ENCODE results near the gene TNFRSF25.
"Not testable (repeated sequence)": the region's sequence is repeated elsewhere in the genome, so short reads cannot be mapped to it uniquely, and the experiment has no call there.

The TNFRSF25 gene

DNA sequence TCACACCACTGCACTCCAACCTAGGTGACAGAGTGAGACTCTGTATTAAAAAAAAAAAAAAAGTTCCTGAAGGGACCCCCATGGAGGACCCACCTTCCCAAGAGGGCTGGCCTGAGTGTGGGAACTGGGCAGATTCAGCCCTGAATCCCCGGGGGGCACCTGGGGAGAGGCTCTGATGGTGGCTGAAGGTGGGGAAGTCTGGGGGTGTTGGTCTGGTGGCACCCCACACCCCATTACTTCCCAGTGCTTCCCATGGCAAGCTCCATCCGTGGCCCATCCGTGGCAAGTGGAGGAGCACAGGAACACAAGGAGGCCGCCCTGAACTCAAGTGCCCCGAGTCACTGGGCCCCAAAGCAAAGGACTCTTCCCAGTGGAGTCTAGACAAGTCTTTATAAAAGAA lies 778 bp upstream of the TNFRSF25 start:
- DNase-seq = no peak

DNA sequence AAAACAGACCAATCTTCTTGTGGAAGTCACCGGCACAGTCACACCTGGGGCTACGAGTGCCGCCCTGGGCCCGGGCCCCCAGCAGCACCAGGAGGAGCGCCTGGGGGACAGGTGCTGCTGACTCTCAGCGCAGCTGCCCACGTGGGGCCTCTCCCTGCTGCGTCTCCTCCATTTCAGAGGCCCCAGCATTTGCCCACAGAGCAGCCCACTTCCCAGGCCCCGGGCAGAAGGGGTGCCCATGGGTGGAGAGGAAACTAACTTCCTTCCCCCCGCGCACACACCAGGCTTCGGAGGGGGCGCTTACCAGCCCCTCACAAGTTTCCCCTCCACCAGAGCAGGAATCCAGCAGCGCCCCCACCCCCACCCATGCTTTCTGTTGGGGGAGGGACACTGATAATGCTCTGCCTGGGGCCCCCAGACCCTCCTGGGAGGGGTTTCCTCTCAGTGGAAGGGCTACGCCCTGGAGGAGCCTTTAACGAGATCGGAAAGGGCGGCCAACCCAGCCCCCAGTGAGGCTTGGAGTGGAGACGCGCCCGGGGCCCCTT lies 440 bp downstream of the TNFRSF25 start:
- peak; percentile 53 for DNase-seq

DNA sequence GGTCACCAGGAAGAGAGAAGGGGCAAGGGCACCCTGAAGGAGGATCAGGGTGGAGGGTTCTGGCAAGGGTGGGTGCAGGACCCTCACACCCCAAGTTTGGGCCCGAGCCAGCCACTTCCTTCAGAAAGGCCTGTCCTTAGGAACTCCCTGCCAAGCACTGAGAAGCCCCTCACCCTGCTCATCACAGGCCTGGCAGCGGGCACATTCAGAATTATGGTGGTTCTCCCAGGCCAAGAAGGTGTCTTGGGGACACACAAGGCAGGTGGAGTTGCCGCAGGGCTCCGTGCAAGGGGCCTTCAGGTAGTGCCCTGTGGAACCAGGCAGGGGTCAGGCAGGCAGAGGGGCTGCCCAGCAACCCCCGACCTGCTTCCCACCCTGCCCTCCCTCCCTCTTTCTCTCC lies 1.1 kb downstream of the TNFRSF25 start:
- no peak for DNase-seq

DNA sequence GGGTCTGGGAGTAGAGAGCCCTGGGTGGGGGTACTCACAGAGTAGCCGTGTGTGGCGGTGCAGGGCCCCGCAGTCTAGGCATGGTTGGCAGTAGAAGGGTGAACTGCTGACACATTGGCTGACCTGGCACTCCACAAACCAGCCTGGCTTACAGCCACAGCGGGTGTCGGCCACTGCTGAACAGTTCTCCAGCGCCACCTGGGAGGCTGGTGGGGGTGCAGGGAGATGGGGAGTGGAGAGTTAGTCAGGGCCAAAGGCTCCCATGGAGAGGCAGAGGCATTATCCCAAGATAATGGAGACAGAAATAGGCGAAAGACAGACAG lies 1.5 kb downstream of the TNFRSF25 start:
- DNase-seq = no peak

DNA sequence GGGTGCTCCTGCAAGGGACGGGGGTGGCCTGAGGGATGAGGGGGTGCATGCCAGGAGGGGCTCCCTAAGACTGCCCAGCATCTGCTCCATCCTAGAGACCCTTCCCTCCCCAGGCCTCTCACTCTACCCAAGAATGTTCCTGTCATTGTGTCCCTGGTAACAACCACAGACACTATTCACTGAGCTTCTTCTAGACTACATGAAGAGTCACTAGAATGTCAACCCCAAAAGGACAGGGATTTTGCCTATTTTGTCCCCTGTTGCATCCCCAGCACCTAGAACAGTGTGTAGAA lies 2.9 kb downstream of the TNFRSF25 start:
- no peak for DNase-seq

DNA sequence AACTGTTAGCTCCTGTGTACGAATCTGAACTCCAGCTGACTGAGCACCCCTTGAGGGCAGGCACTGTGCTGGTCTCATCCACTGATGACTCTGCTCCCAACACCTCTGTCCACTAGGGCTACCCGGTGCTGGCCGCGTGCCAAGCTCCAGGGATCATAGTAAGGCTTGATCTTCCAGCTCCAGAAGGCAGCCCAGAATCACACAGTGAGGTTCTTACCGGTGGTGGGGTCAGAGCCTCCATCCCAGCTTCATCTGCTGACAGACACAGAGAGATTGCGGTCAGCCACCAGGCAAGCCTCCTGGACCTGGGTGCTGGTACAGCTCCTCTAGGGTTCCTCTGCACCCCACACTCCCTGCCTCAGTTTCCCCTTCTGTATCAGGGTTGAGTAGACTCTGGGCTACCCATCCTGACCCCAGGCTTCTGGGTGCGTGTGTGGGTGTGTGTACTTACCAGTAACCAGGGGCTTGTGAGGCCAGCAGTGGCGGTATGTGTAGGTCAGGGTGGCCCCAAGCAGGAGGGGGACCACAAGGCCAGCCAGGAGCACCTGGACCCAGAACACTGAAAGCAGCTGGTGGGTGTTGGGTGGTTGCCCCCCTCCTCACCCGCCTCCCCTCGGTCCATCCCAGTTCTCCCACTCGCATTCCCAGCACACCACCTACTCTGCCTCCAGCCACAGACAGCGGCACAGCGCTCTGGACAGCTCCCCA lies 3.4 kb downstream of the TNFRSF25 start:
- DNase-seq = no peak

DNA sequence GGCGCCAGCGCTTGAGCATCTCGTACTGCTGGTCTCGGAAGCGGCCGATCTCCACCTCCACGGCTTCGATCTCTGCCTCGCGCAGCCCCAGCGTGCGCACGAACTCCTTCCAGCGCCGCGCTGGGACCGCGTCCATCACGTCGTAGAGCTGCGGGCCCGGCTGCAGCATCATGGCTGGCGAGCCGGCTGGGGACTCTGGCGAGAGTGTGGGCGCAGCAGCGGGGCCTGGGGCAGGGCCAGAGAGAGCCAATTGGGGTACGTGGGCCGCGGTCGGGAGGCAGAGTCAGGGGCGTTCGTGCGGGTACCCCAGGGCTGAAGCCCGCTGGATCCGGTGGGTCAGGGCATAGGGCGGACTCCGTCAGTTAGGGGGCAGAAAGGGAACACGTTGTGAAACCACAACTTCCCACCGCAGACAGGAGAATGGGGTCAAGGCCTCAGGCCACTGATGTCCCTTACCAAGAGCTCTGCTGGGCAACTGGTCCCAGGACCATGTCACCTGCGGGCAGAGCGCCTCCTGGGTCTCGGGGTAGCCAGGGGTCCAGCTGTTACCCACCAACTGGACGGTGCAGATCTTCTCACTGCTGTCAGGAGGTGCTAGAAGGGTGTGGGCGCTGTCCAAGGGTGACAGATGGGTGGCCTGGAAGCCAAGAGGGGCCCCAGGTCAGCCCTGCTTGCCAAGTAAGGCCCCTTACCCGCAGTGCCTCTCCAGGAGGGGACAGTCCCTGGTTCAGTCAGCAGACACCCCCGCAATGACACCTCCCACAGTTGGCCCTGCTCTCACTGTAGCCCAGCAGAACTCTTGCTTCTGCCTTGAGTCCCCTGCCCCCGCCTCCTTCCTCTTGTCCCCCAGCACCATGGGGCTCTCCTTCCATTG lies 4.2 kb downstream of the TNFRSF25 start:
- DNase-seq = no peak

DNA sequence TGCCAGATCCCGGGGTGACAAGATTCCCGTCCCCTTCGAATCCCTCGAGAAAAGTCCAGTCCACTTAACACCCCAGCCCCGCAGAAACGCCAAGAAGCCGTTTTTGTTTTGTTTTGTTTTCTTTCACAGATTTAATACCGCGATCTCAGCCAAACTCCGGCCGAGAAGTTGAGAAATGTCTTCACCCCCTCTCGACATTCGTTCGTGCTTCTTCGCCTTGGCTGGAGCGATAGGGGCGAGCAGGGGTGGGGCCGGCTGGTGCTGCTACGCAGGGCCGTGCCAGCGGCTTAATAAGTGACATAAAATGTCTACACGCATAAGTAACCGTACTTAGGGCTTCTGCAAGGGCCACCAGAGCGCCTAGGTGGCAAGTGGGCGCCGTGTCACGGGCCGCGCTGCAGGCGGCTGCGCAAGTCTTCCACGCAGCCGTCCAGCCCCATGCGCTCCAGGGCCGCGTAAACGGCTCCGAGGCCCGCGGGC lies 4.9 kb downstream of the TNFRSF25 start:
- DNase-seq = no peak

DNA sequence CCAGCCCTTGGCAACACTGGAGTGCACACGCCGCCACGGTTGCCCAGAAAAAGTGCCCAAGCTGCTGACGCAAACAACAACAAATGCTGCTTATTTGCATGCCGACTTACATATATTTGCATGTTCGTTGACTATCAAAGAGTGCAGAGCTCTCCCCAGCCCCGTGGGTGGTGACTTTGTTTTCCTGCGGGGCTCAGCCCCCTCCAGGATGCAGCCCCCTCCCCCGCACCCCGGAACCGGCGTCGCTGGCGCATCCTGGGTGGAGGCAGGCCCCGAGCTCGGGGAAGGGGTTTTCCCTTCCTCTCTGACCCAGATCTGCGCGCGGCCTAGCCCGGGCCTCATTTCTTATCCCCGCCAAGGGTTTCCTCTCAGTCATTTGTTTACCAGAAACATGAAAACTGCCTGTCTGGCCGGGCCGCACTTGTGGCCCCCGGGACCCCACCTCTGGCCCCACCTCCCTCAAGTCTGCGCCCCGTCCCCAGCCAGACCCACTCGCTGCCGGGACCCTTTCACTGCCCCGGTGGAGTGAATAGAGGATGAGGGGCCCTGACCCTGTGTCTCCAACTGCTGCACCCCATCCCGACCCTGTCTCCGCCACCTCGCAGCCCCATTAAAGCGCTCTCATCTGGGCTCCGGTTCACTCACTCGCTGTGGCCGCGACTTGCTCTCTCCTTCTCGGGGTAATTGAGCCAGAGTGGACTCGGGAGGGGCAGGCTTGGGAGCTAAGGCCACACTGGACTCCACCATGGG lies 5.5 kb downstream of the TNFRSF25 start:
- DNase-seq = peak; percentile 91

DNA sequence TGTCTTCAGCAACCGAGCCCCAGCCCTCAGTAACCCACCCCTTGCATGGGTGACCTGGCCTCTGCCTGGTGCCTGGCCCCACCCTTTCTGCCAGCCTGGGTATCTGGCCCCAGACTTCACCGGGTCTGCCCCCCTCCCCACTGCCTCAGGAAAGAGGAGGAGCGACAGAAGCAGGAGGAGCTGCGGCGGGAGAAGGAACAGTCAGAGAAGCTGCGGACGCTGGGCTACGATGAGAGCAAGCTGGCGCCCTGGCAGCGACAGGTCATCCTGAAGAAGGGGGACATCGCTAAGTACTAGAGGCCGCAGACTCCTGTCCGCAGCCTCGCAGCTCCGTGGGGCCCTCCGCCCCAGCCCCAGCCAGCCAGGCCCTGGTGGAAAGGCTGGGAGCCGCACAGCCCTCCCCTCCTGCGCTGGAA lies 6.1 kb downstream of the TNFRSF25 start:
- peak; percentile 53 for DNase-seq

DNA sequence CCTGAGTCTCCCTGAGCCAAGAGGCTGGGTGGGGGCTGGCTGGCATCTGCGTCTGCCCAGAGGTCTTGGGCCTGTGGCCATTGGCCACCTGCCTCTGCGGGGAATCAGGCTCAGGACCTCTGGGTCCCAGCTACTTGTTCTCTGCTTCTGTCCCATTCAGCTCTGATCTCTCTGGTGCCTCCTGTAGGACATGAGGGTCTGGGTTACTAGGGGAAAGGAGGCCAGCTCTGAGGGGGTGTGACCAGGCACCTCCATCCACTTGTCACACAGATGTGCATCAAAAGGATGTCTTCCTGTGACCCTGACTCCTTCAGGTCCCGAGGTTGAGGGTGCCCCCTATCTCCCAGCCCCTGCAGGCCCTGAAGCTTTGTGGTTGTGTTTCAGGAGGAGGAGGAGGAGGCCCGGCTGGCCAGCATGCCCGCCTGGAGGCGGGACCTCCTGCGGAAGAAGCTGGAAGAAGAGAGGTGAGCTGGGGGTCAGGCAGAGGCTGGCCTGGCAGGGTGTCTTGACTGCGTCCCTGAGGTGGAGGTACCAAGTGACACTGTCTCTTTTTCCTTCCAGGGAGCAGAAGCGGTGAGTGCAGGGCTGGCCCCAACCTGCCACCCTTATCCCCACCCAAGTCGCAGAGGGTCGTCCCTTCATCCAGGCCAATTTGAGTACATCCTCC lies 9.0 kb downstream of the TNFRSF25 start:
- no peak for DNase-seq

DNA sequence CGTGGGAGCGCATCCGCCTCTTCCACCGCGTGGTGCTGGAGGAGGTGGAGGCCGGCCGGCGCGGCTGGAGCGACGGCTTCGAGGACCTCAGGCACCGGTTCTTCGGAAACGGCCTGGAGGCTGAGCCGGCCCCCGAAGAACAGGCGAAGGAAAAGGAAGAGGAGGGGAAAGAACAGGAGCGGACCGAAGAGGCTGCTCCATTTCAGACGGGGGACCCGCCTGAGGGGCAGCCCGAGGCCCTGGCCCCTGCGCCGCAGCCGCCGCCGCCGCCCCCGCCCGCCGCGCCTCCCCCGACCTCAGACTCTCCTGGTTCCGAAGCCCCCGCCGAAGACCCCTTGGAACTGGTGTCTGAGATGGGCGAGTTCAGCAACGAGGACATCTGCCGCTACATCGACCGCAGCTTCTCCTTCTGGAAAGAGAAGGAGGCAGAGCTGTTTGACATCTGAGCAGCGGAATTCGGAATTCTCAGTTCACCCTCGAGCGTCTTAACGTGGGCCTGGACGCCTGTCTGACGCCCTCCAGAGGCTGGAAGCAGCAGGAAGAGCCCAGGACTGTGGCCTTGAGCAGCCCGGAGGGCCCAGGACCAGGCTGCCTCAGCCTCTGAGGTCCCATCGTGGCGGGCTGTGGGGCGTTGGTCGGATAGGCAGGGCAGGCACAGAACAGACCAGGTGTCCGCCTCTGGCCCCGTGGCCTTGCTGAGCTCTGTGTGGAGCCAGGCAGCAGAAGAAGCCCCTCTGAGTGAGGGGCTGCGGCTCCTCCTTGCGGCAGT lies 10.0 kb downstream of the TNFRSF25 start:
- DNase-seq = not testable (repeated sequence)

DNA sequence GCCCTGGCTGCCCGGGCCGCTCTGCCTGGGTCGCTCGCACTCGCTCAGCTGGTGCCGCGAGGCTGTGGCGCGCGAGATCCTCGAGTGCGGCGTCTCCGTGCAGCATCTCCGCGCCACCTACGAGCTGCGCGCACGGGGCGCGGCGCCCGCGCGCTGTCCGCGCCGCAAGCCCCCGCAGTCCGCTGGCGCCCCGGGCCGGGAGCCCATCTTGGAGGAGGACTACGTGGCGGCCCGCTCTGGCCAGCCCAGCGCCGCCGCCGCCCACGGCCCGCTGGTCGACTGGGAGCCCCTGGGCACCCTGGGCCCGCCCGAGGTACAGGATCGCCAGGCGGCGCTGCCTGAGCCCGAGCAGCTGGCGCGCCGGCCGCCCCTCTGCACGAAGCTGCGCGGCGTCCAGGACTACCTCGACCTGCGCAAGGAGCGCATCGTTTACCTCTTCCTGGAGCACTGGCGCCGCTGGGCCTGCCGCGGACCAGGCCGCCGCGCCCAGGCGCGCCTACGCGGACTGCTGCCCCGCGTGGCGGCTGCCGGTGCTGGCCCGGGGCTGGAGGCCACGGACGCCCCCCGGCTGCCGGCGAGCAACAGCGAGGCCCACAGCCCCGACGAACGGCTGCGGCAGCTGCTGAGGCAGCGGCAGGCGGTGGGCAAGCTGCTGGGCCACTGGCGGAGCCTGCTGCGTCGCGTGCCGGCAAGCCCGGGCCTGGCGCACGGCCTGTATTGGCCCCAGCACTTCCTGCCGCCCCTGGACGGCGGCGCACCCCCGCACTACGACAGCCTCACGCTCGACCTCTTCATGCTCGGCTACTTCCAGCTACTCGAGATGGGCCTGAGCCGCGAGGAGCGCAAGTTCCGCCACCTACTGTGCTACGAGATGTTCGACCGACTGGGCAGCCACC lies 10.9 kb downstream of the TNFRSF25 start:
- DNase-seq = no peak

DNA sequence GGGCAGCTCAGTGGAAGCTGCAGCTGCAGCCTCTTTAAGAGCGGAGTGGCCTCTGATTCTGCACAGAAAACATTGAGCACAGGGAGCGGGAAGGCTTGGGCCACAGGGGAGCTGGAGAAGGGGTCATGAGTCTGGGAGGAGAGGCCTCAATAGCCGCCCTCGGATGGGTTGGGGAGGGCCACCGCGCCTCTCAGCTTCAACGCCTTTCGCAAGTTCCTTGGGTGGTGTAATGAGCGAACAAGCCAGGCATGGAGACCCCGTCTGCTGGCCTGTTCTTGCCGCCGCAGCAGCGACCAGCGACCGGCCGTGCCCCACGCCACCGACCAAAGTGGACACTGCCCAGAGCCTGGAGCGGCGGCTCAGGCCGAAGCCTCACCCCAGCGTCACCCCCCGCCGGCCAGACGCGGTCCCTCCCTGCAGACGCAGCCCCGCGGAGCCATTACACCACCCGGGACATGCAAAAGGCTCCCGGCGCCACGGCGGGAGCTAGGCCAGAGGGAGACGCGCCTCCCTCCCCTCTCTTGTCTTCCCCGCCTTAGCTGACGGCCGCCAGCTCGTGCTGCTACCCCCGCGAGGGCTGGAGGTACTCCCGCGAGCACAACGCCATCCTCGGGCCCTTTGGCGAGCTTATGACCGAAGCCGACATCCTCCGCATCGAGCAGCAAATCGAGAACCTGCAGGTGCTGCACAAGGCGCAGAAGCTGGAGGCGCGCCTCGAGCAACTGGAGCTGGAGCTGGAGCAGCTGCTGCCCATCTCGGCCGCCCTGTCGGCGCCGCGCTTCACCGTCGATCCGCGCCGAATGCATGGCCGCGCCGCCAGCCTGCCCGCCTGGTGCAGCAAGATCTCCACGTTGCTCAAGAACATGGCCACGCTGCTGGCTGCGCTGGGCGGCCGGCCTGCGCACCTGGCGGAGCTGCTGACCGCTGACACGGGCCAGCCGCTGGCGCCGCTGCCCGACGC lies 11.8 kb downstream of the TNFRSF25 start:
- DNase-seq = not testable (repeated sequence)

DNA sequence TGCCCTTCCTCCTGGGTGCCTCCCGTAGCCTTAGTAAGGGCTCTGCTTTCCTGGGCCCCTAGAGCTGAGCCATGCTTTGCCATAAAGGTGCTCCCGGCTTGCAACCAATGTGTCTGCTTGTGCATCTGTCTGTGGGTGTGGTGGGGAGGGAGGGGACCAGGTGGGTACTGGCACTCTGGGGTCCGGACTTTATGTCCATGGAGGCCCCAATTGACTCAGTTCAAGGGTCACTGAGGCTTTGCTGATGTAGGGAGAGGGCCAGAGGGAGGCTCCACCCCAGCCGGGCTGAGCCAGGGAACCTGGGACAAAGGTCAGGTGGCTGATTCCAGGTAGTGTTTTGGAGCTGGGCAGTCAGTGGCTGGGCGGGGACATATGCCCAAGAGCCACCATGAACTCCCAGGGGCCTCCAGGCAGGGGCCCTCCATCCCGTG lies 15.0 kb downstream of the TNFRSF25 start:
- DNase-seq = no peak

DNA sequence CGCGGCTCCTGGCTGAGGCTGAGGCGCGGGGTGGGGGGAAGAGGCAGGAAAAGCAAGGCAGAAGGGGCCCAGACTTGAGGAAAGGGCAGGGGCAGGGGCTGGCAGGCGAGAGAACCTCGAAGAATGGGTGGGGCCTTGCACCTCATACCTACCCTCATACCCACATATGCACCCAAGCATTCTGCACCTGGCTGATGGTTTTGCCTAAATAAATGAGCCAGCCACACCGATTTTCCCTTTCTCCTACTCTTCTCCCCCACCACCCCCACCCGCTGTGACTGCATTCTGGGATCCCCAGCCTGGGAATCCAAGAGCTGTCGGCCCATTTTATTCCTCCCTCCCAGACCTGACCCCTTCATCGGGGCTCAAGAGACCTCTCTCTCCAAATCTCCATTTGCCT lies 15.5 kb downstream of the TNFRSF25 start:
- not testable (repeated sequence) for DNase-seq

DNA sequence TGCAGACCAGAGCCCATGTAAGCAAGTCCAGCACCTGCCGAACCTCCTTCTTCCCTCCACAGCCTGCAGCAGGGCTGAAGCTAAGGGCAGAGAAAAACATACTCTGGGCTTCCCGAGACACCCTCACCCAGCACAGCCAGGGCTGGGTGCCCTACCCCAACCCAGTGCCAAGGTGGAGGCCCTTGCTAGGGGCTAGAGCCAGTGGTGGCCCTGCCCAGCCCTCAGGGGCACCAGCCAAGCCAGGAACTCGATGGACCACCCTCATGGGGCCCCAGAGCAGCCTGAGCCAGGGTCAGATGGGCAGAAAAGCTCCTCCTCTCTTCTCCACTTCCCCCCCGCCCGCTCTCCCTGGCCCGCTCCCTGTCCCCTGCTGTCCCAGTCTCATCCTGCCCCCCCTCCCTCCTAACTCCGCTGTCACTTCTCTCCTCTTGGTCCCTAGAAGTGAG lies 15.9 kb downstream of the TNFRSF25 start:
- DNase-seq = no peak

DNA sequence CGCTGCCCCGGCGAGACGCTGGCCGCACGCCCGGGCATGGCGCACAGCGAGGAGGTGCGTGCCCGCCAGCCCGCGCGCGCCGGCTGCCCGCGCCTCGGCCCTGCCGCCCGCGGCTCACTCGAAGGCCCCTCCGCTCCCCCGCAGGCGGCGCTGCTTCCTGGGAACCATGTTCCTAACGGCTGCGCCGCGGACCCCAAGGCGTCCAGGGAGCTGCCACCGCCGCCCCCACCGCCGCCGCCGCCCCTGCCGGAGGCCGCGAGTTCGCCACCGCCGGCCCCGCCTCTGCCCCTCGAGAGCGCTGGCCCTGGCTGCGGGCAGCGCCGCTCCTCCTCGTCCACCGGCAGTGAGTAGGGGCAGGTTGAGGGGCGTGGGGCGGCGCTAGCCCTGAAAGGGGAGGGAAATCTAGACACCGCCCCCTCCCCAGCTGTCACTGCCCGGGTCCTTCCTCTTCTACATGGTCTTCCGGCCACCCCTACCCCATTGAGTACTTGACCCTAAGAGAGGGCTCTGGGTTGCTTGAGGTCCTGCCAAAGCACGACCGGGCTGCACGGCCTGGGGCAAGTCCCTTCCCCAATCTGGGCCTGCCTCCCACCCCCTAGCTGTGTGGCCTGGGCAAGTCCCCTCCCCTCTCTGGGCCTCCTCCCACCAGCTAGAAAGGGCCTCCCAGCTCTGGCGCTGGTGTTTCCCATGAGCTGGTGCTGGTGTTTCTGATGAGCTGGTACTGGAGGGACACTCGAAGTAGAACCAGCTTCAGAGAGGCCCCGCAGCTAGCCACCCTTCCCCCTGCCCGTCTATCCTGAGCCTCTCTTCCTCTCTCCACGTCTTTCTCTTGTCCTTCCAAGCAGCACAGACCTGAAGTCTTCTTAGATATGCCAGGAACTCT lies 17.0 kb downstream of the TNFRSF25 start:
- DNase-seq = no peak
